Stomach (tissue), 9 donors: Measurements from ENCODE around the gene AKAP17A. TPM values are rescaled to one million over a fixed set of nuclear protein-coding genes. Genes with fewer than 3 reads are reported as not detected.

ENCODE experiments used
- DNase-seq, 2 donors: peaks; one replicate each; pipeline versions ENCODE4 v3.0.0 to v3.0.0-alpha.2; 2013 to 2019
- H3K27ac ChIP-seq, 5 donors: fragments of 200-600 bp in 4 of 5; sonication (generic) in 4 of 5; one replicate each; pipeline ENCODE4 v1.5.1; 2013 to 2019; ENCODE audit warnings: mild to moderate bottlenecking in 1 of 5, moderate library complexity in 1 of 5
- H3K27me3 ChIP-seq, 3 donors: fragments of 200-600 bp; sonication (generic); one replicate each; pipeline ENCODE4 v1.5.1; 2017 to 2019; ENCODE audit warnings: mixed run types in 1 of 3
- H3K36me3 ChIP-seq, 4 donors: fragments of 200-600 bp; sonication (generic); 1 replicate in 3 of 4; 2 replicates in 1 of 4; pipeline ENCODE4 v1.5.1; 2016 to 2019
- H3K4me1 ChIP-seq, 4 donors: fragments of 200-600 bp; sonication (generic); one replicate each; pipeline ENCODE4 v1.5.1; 2016 to 2019
- H3K4me3 ChIP-seq, 4 donors: fragments of 200-600 bp; sonication (generic) in 3 of 4; one replicate each; pipeline ENCODE4 v1.5.1; 2016 to 2019; ENCODE audit warnings: mild to moderate bottlenecking in 1 of 4
- H3K9me3 ChIP-seq, 4 donors: fragments of 200-600 bp; sonication (generic); one replicate each; pipeline ENCODE4 v1.5.1; 2016 to 2019
- EP300 ChIP-seq: sonication (generic); formaldehyde crosslinking; IDR thresholded peaks from one replicate; pipeline ENCODE4 v1.6.1; 2017; ENCODE audit warnings: antibody characterized with exemption
- POLR2A ChIP-seq, 4 donors: fragments of 450-650 bp; IDR thresholded peaks; one replicate each; pipeline ENCODE4 v1.6.1; 2016; ENCODE audit warnings: antibody characterized with exemption in 4 of 4, control low read depth in 2 of 4, mild to moderate bottlenecking in 1 of 4, moderate library complexity in 1 of 4
- POLR2AphosphoS5 ChIP-seq, 3 donors: sonication (generic); formaldehyde crosslinking; IDR thresholded peaks; one replicate each; pipeline ENCODE4 v1.6.1; 2016; ENCODE audit warnings: antibody characterized with exemption in 3 of 3
- WGBS, 5 donors: extraction: QIAGEN DNeasy Blood & Tissue Kit in 3 of 5; methylation state at CpG; one replicate each; pipeline versions ENCODE4 v1.1.5 to v1.1.7; 2013 to 2018; 5-methylcytosine and 5-hydroxymethylcytosine counted together
- intact Hi-C: fragments of 100-400 bp; cut with DNase I; formaldehyde crosslinking; loops from one replicate; pipeline ENCODE4 v1.15.1; 2023; ENCODE audit warnings: low total_unique reads
- polyA plus RNA-seq, 3 donors: library from polyadenylated mRNA; stranded (reverse); fragments of 200-250 nt; gene quantifications; one replicate each; pipeline ENCODE4 v1.2.3, GENCODE V29; 2013
- total RNA-seq, 5 donors: library from RNA; depleted of rRNA; stranded (reverse); fragments of >200 nt; gene quantifications; one replicate each; pipeline versions ENCODE4 v1.1.0 to v1.2.3, GENCODE V29; 2014 to 2016
- TF ChIP-seq, protein P1 (sequence below), 7 experiments: fragments of 450-650 bp in 4 of 7; fragments of 200-600 bp in 3 of 7; sonication (generic) in 3 of 7; IDR thresholded peaks; one replicate each; pipeline ENCODE4 v1.5.1; 2016 to 2019; ENCODE audit warnings: antibody characterized with exemption in 7 of 7, control low read depth in 2 of 7, mild to moderate bottlenecking in 1 of 7
- donor health status: healthy with polysubstance abuse.
- donor health status: Bipolar disorder and iron deficiency.
- donor health status: healthy.

The AKAP17A gene
- total and polyA plus RNA-seq, 8 donors = 13.3 to 141 (median 41.8) TPM

DNA sequence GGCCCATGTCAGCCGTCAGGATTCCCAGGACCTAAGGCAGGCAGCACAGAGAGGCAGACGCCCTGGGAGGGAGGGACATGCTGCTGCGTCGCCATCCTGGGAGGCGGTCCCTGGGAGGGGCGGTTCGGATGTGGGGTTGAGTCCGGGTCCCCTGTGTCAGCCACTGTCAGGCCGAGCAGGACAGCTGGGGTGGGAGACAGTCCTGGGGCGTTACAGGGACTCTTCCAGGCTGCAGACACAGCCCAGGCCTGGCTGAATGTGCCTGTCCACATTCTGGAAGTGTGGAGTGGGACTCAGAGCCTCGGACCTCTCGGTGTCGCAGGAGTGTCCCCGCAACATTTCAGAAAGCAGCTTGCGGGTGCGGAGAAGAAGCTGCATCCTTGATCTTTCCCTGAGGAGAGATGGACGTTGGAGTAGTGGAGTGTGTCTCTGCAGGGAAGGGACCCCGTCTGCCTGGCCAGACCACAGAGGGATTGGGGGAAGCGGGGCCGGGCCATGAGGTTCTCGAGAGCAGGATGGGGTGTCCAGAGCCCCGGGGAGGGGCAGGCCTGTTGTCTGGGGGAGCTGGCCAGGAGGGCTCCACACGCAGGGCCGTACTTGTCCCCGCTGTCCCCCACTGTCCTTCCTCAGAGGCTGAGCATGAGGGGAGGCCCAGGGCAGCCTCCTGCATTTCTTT lies 6.1 kb downstream of the AKAP17A start:
- H3K9me3 ChIP-seq = peaks cover 0 to 9% (median 0%) of the 10 kb centered on the region in 4 donors
- DNase-seq = peak in 1 of 2 donors; percentile 22
- intact Hi-C loops = no loop called here

DNA sequence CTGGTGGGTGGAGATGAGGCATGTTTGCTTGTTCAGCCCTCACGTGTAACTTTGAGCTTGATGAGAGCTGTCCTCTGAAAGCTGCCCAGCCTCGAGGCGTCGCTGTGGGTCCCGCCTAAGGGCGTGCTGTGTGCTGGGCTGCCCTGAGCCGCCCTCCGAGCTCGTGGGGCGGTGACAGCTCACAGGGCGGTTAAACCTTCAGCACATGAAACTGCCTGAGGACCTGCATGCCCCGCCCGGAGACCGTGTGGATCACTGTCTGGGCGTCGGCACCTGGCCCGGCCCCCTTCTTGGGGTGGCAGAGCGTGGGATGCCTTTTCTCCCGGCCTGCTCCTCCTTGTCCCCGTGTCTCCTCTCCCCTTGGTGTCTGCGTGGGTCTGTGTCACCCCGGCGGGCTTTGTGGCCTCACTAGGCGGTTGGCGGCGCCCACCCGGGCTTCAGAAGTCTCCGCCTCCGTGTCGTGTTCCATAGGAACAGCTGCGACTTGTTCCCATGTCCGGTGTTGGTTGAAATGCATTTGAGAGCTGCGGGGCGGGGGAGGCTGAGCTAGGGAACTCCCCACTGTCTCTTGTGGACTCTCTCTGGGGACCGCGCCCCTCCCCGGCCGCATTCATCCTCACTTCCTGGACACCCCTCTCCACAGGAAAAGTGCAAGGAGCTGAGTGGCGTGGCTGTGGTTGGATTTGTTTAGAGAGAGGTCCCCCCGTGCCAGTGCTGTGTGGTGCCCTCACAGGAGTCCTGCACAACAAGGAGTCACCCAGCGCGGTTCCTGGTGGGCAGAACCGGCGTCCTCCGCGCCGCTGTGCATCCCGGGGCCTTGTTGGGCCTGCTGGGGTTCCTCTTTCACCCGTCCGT lies 6.8 kb downstream of the AKAP17A start:
- no peaks in the 10 kb centered on the region for H3K27me3 ChIP-seq
- TF ChIP-seq, protein P1, sequence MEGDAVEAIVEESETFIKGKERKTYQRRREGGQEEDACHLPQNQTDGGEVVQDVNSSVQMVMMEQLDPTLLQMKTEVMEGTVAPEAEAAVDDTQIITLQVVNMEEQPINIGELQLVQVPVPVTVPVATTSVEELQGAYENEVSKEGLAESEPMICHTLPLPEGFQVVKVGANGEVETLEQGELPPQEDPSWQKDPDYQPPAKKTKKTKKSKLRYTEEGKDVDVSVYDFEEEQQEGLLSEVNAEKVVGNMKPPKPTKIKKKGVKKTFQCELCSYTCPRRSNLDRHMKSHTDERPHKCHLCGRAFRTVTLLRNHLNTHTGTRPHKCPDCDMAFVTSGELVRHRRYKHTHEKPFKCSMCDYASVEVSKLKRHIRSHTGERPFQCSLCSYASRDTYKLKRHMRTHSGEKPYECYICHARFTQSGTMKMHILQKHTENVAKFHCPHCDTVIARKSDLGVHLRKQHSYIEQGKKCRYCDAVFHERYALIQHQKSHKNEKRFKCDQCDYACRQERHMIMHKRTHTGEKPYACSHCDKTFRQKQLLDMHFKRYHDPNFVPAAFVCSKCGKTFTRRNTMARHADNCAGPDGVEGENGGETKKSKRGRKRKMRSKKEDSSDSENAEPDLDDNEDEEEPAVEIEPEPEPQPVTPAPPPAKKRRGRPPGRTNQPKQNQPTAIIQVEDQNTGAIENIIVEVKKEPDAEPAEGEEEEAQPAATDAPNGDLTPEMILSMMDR (IDR thresholded peaks at IDR 0.05) = no peak
- TF ChIP-seq POLR2A (IDR thresholded peaks at IDR 0.05) (no peak), POLR2AphosphoS5 (IDR thresholded peaks at IDR 0.05) (no peak), EP300 (no peak)
- intact Hi-C loops = no loop called here
- WGBS, 5 donors = 84 to 90% (median 88%) methylated on average over 33 to 50 of the region's 50 CpGs
- H3K4me1 ChIP-seq = peaks cover 10 to 27% (median 20%) of the 10 kb centered on the region in 4 donors
- H3K9me3 ChIP-seq = peaks cover 0 to 9% (median 0%) of the 10 kb centered on the region in 4 donors
- H3K4me3 ChIP-seq = no peak overlapping the region
- no peak overlapping the region for H3K27ac ChIP-seq
- H3K36me3 ChIP-seq = peaks cover 92 to 100% (median 97%) of the 10 kb centered on the region in 4 donors
- DNase-seq = peak in 1 of 2 donors; percentile 22

More for the DNA sequence above, 6.1 kb downstream of the AKAP17A start:
- no peak overlapping the region for H3K27ac ChIP-seq
- H3K4me1 ChIP-seq = peaks cover 18 to 35% (median 28%) of the 10 kb centered on the region in 4 donors
- H3K4me3 ChIP-seq = no peak overlapping the region
- no peaks in the 10 kb centered on the region for H3K27me3 ChIP-seq
- TF ChIP-seq POLR2AphosphoS5 (IDR thresholded peaks at IDR 0.05) = no peak
- TF ChIP-seq, protein P1 (IDR thresholded peaks at IDR 0.05) = no peak
- whole genome bisulfite sequencing, 5 donors = 91 to 94% (median 91%) methylated on average over 19 to 25 of the region's 25 CpGs
- peaks cover 86 to 92% (median 89%) of the 10 kb centered on the region in 4 donors for H3K36me3 ChIP-seq

DNA sequence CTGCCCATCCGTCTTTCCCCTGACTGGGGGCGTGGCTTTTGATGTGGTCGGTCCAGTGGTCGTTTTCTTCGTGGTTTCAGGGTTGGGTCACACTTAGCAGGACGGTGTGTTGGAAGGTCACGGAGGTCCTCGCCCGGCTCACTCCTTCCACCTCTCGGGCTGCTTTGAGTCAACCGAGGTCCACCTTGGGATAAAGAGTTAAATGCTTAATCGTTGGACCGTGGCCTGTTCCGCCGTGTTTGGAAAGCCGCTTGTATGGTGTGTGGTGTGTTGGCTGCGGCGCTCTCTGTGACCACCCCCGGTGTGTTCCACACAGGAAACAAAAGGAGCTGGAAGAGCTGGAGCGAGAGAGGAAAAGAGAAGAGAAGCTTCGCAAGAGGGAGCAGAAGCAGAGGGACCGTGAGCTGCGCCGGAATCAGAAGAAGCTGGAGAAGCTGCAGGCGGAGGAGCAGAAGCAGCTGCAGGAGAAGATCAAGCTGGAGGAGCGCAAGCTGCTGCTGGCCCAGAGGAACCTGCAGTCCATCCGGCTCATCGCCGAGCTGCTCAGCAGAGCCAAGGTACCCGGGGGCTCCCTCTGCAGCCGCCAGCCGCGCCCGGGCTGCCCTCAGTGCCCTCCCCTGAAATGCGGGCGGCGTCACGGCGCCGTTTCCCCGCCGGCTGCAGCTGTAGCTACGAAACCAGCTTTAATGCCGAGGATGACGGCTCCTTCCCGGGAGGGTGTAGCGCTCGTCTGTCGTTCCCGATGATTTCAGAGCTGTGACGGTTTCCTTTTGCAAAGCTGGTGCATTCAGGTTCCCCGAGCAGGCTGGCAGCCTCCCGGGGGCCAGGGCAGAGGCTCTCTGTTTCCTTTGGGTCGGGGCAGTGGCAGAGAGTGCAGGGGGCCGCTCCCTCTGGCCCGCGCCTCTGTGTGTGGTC lies 7.7 kb downstream of the AKAP17A start:
- intact Hi-C loops = no loop called here
- peaks cover 0 to 9% (median 0%) of the 10 kb centered on the region in 4 donors for H3K9me3 ChIP-seq
- TF ChIP-seq, protein P1 (IDR thresholded peaks at IDR 0.05) = no peak
- no peak for TF ChIP-seq EP300
- no peaks in the 10 kb centered on the region for H3K27me3 ChIP-seq
- no peak overlapping the region for H3K4me3 ChIP-seq
- H3K4me1 ChIP-seq = peaks cover 1 to 18% (median 12%) of the 10 kb centered on the region in 4 donors
- no peak overlapping the region for H3K27ac ChIP-seq
- peaks cover 85 to 99% (median 98%) of the 10 kb centered on the region in 4 donors for H3K36me3 ChIP-seq
- no peak for DNase-seq
- WGBS, 5 donors = 88 to 92% (median 91%) methylated on average over 40 to 57 of the region's 57 CpGs
